EL (cell line): ENCODE results near the gene TAGLN3.
A peak's percentile ranks its signal among the peaks of the same experiment; 100 is the strongest.

Source experiments
- DNase-seq: peaks from one replicate; pipeline ENCODE4 v3.0.0-alpha.2; 2016

Gene TAGLN3

GRCh38 chr3:112056451-112056929 is 57.8 kb downstream of the TAGLN3 start:
- peak; percentile 80 for DNase-seq

- no peak for DNase-seq
Measured at GRCh38 chr3:112059497-112059896, 60.8 kb downstream of the TAGLN3 start.

- DNase-seq: peak; percentile 74
Measured at GRCh38 chr3:112061152-112061551, 62.4 kb downstream of the TAGLN3 start.
